ENCODE results near the gene PSMD1.

Gene PSMD1

GRCh38 chr2:231052494-231053451 lies 3.9 kb upstream of the PSMD1 start:
- Histone ChIP-seq H3K4me2 (ENCODE audit: low read length) (peak overlapping the region; percentile 96), H3K36me3 (ENCODE audit: control insufficient read depth, low read length) (0 out of 2 replicates have a peak, but pooled peaks cover 3% of the 10 kb centered on the region), H3K27ac (ENCODE audit: low read depth, low read length) (no peak overlapping the region), H3K9me3 (ENCODE audit: control insufficient read depth, insufficient read depth, low read length) (no peaks in the 10 kb centered on the region), H3K4me3 (ENCODE audit: low read length) (peak overlapping the region; percentile 87), H3F3A (ENCODE audit: control insufficient read depth, insufficient read depth) (no peaks in the 10 kb centered on the region), H3K79me2 (ENCODE audit: control insufficient read depth, low read length) (peaks cover 11% of the 10 kb centered on the region), H4K20me1 (ENCODE audit: control insufficient read depth, insufficient read depth, low read depth, low read length) (peaks cover 4% of the 10 kb centered on the region; the same call in 1 of the 2 replicates), H3K27me3 (ENCODE audit: control insufficient read depth, low read length) (peaks cover 30% of the 10 kb centered on the region), H3K9me2 (replicated peaks; ENCODE audit: control insufficient read depth, low read length) (no peaks in the 10 kb centered on the region), H3K4me1 (ENCODE audit: control insufficient read depth, low read length) (peaks cover 23% of the 10 kb centered on the region)
- no peak for TF ChIP-seq EZH2phosphoT487 (IDR thresholded peaks at IDR 0.05; ENCODE audit: borderline replicate concordance, low read length)
- TF ChIP-seq CTCF (IDR thresholded peaks at IDR 0.05; ENCODE audit: low read depth, low read length, poor library complexity, severe bottlenecking) = peak; percentile 97

GRCh38 chr2:231053846-231054245 lies 2.8 kb upstream of the PSMD1 start:
- Histone ChIP-seq H3K9me2 (replicated peaks; ENCODE audit: control insufficient read depth, low read length) (no peaks in the 10 kb centered on the region), H3K27ac (ENCODE audit: low read depth, low read length) (no peak overlapping the region), H4K20me1 (ENCODE audit: control insufficient read depth, insufficient read depth, low read depth, low read length) (peaks cover 12% of the 10 kb centered on the region; the same call in 1 of the 2 replicates), H3K4me3 (ENCODE audit: low read length) (no peak overlapping the region), H3K27me3 (ENCODE audit: control insufficient read depth, low read length) (peaks cover 24% of the 10 kb centered on the region), H3K79me2 (ENCODE audit: control insufficient read depth, low read length) (peaks cover 22% of the 10 kb centered on the region), H3K4me2 (ENCODE audit: low read length) (no peak overlapping the region), H3K4me1 (ENCODE audit: control insufficient read depth, low read length) (peaks cover 33% of the 10 kb centered on the region), H3K36me3 (ENCODE audit: control insufficient read depth, low read length) (peaks cover 8% of the 10 kb centered on the region; the same call in 1 of the 2 replicates), H3K9me3 (ENCODE audit: control insufficient read depth, insufficient read depth, low read length) (no peaks in the 10 kb centered on the region), H3F3A (ENCODE audit: control insufficient read depth, insufficient read depth) (no peaks in the 10 kb centered on the region)
- TF ChIP-seq EZH2phosphoT487 (IDR thresholded peaks at IDR 0.05; ENCODE audit: borderline replicate concordance, low read length) (no peak), CTCF (IDR thresholded peaks at IDR 0.05; ENCODE audit: low read depth, low read length, poor library complexity, severe bottlenecking) (no peak)

GRCh38 chr2:231057590-231057989 lies 923 bp downstream of the PSMD1 start:
- no peaks in the 10 kb centered on the region for H3K9me2 ChIP-seq (replicated peaks; ENCODE audit: control insufficient read depth, low read length)
- peaks cover 34% of the 10 kb centered on the region for H3K4me1 ChIP-seq (ENCODE audit: control insufficient read depth, low read length)
- peaks cover 36% of the 10 kb centered on the region for H3K36me3 ChIP-seq (ENCODE audit: control insufficient read depth, low read length)
- no peaks in the 10 kb centered on the region for H3F3A ChIP-seq (ENCODE audit: control insufficient read depth, insufficient read depth)
- peaks cover 17% of the 10 kb centered on the region; the same call in 1 of the 2 replicates for H4K20me1 ChIP-seq (ENCODE audit: control insufficient read depth, insufficient read depth, low read depth, low read length)
- H3K4me3 ChIP-seq (ENCODE audit: low read length) = peak overlapping the region; percentile 76
- peak overlapping the region; percentile 82 for H3K4me2 ChIP-seq (ENCODE audit: low read length)
- TF ChIP-seq CTCF (IDR thresholded peaks at IDR 0.05; ENCODE audit: low read depth, low read length, poor library complexity, severe bottlenecking) (no peak), EZH2phosphoT487 (IDR thresholded peaks at IDR 0.05; ENCODE audit: borderline replicate concordance, low read length) (no peak)
- H3K79me2 ChIP-seq (ENCODE audit: control insufficient read depth, low read length) = peaks cover 52% of the 10 kb centered on the region
- H3K9me3 ChIP-seq (ENCODE audit: control insufficient read depth, insufficient read depth, low read length) = no peaks in the 10 kb centered on the region
- H3K27ac ChIP-seq (ENCODE audit: low read depth, low read length) = no peak overlapping the region
- H3K27me3 ChIP-seq (ENCODE audit: control insufficient read depth, low read length) = peaks cover under 1% of the 10 kb centered on the region; the same call in 1 of the 2 replicates
